Activated CD4-positive, CD25-positive, alpha-beta regulatory T cell treated with anti-CD3 and anti-CD28 coated beads, Interleukin-2, amount 50 U/mL, for 16 hours (primary cell): ENCODE results near the gene KMT2D.

Experiments
- DNase-seq: peaks from one replicate; pipeline ENCODE4 v3.0.0-alpha.2; 2020; ENCODE audit warnings: low read depth, low spot score

Gene KMT2D

DNA sequence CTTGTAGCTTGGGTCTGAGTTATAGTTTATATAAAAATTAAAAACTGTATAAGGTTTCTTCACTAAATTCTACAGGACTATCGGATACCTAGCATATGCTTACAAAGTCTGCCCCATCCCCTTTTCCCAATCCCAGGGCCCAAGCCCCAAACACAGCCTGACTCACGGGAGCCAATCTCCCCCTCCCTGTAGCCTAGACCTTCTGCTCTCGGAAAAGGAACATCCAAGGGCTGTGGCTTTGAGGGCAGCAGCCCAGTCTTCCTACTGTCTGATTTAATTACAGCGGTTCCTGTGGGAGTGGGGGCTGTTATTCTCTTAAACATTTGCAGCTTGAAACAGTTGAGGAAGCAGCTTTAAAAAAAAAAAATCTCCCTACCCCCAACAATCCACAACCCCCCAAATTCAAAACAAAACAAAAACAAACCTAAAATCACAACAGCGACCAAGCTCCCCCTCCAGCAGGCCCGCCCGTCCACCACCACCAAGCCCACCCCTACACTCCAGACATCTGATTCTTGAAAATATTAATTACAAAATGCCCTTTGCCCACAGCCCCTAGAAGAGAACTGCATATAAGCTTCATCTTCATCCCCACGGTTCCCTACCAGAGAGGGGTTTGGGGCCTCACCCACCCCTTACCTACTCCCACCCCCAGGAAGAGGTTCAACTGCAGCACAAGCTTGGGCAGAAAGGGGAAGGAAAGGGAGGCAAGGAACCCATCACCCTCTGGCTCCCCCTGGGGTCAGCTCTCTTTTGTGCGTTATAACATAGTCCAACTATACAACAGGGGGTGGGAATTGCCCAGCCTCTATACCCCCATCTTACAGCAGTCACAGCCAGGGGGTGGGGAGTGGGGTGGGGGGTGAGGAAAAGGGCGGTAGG is 40.9 kb downstream of the KMT2D start:
- DNase-seq, result no peak

DNA sequence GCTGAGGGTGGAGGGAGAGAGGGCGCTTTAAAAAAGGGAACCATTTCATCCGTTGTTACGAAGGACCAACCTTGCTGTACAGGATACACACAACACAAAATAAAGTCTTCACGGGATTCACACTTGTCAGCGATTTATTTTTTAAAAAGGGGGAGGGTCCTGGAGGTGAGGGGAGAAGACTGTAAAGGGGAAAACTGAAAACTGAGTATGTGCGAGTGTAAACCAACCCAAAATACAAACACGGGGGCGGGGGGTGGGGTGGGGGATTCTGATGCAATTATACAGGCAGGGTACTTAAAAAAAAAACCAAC is 41.5 kb downstream of the KMT2D start:
- no peak for DNase-seq

DNA sequence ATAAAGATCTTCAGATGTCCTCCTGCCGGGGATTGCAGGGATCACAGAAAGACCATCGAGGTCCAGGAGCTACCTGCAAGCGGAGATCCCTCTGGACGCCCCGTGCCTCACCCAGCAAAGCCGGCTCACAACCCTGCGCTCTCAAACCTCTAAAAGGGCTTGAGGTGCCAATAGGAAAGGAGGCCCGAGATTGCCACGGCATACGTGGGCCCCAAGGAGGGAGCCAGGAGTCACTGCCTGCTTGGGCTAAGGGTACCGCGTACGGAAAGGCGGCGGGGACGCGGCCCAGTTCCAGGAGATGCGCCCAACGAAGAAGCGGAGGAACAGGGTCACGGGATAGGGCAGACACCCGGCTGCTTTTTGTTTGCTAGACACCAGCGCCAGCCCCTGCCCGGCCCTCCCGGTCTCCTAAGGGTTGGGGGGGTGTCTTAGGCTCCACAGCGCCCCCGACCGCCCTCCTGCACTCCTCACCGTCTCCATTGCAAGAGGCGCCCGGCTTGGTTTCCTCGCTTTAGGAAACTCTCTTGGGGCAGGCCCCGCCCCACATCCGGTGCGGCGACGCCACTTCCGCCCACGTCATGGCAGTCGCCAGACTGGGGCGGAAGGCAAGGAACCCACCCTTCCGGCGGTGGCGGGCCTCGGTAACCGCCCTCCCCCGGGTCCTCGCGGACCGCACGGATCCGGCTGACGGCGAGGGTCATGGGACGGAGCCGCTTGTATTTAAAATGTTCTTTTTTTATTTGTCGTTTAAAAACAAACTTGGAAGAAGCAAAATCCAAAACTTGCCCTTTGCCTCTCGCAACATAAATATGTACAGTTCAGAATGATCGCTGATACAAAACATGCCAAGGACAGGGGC is 42.1 kb downstream of the KMT2D start, which contains the start of gene PRKAG1:
Gene PRKAG1 (minus strand): TSS at position 516 of the 859 bp plus-strand sequence. CDS start 36 bp downstream, at position 480.
- DNase-seq, result peak; percentile 93

DNA sequence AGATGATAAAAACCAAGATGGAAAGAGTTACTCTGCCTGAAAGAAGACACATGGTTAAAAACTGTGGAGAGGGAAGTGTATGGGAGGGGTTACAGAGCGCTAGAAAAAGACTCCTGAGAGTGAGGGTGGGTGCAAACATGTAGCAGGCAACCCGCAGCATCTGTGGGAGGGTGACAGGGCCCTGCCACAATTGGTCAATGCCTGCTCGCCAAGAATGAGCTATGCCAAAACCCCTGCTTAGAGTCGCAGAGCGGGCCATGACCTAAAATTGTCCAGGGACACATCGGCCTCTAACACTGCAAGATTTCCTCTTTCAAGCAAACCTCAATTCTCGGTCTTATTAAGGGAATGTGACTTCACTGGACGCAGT is 42.7 kb downstream of the KMT2D start:
- DNase-seq, result no peak

DNA sequence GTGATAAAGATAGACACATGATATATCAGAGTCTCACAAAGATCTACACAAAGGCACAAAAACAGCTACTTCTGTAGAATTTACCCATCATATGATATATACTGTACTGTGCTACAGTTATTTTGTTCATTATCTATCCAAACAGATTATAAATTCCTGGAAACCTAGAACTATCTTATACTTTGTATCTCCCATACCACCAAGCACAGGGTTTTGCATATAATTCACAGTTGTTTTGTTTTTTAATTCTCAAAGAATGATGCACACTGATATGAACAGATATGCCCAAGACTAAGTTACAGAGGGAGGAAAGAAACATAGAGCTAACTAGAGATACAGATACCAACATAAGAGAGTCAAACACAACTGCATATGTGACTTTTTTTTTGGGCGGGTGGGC is 45.4 kb downstream of the KMT2D start:
- DNase-seq, result no peak

DNA sequence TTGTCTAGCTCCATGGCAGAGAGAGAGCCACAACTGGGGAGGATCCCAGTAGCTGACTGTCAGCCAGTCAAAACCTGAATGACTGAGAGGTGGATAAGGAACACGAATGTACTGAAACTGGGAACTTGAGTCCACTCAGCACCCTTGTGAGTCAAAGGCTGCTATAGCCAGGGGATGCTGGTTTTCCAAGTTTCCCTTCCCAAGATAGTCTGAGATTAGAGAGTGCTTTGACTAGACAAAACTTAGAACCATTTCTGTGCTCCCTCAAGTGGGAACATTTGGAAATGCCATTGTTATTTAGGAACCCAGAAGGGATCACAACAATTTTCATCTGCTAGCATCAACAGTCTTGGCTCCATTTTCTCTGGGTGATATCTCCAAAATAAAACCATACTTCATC is 46.0 kb downstream of the KMT2D start:
- DNase-seq, result no peak

DNA sequence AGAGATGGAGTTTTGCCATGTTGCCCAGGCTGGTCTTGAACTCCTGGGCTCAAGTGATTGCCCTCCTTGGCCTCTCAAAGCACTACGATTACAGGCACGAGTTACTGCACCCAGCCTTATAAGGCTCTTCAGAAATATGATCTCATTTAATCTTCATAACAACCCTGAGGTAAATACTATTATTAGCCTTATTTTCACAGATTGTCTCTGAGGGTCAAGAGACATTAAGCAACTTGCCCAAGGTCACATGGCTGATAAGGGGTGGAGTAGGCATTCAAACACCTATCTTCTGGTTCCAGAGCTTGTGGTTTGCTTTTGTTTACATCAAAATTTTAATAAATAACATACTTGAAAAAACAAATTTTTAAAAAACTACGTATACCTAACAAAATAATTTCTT is 47.2 kb downstream of the KMT2D start:
- DNase-seq, result no peak

DNA sequence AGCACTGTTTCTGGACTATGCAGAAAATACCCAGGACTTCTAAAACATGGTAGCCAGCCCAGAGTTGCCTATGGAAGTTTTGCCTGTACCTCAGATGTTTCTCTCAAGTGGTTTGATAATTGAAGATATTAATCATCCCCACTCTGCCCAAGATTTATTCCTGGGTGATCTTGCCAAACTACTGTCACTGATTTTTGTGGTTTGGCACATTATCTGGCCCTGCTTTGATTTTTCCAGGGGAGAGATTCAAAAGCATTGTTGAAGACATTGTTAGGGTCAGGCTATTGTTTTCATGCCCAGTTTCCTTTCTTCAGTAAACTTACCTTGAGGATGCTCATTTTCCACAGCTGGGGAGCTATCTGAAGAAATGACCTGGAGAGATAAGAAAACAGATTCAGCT is 47.9 kb downstream of the KMT2D start:
- DNase-seq, result no peak
